AG09309 (cell line): ENCODE data around the gene SERHL2.
"Not testable (repeated sequence)": the region's sequence is repeated elsewhere in the genome, so short reads cannot be mapped to it uniquely, and the experiment has no call there.

Experiments used
- DNase-seq: peaks from one replicate; pipeline ENCODE4 v3.0.0-alpha.2; 2010; ENCODE audit warnings: low read depth
- H3K4me3 ChIP-seq: 2 replicates; pipeline ENCODE4 v1.5.1; 2011; ENCODE audit warnings: mild to moderate bottlenecking, low read depth, low read length, moderate library complexity; ENCODE audit not compliant: control insufficient read depth
- TF ChIP-seq, protein P1 (sequence below): IDR thresholded peaks from 2 replicates; pipeline ENCODE4 v1.5.1; 2011; ENCODE audit warnings: mild to moderate bottlenecking, low read depth, low read length, inconsistent platforms; ENCODE audit not compliant: insufficient read depth, control insufficient read depth; ENCODE audit errors: missing control alignments

SERHL2 gene

DNA sequence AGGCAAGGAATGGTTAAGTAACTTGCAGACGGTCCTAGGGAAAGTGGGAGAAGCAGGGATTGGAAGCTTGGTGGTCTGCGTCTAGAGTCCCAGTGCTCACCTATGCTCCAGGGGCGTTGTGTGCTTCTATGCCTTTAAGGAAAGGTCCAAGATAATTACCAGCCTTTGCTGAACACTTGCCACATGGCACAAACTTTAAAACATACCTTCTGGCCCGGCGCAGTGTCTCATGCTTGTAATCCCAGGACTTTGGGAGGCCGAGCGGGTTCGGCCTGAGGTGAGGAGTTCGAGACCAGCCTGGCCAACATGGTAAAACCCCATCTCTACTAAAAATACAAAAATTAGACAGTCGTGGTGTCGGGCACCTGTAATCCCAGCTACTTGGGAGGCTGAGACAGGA, 58.6 kb downstream of the SERHL2 start:
- TF ChIP-seq, protein P1, sequence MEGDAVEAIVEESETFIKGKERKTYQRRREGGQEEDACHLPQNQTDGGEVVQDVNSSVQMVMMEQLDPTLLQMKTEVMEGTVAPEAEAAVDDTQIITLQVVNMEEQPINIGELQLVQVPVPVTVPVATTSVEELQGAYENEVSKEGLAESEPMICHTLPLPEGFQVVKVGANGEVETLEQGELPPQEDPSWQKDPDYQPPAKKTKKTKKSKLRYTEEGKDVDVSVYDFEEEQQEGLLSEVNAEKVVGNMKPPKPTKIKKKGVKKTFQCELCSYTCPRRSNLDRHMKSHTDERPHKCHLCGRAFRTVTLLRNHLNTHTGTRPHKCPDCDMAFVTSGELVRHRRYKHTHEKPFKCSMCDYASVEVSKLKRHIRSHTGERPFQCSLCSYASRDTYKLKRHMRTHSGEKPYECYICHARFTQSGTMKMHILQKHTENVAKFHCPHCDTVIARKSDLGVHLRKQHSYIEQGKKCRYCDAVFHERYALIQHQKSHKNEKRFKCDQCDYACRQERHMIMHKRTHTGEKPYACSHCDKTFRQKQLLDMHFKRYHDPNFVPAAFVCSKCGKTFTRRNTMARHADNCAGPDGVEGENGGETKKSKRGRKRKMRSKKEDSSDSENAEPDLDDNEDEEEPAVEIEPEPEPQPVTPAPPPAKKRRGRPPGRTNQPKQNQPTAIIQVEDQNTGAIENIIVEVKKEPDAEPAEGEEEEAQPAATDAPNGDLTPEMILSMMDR = no peak
- DNase-seq = no peak
- H3K4me3 ChIP-seq = no peak overlapping the region

DNA sequence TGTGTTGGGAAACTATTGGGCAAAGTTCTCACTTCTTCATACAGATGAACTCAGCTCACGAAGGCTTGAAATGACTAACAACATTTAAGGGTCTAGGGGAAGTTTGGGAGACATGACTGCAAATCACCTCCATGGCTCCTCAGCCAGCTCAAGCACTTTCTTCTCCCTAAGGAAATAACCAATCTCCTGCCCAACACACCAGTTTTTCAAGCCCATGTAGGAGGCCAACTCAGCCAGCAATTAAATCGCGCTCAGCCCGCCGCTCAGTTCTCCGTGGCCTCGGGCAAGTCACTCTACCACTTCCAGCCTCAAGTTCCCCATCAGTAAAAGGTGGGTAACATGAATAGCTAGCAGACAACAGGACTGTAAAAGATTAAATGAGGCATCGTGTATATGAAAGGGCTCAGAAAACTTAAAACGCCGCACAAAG, 60.1 kb downstream of the SERHL2 start:
- DNase-seq = no peak

DNA sequence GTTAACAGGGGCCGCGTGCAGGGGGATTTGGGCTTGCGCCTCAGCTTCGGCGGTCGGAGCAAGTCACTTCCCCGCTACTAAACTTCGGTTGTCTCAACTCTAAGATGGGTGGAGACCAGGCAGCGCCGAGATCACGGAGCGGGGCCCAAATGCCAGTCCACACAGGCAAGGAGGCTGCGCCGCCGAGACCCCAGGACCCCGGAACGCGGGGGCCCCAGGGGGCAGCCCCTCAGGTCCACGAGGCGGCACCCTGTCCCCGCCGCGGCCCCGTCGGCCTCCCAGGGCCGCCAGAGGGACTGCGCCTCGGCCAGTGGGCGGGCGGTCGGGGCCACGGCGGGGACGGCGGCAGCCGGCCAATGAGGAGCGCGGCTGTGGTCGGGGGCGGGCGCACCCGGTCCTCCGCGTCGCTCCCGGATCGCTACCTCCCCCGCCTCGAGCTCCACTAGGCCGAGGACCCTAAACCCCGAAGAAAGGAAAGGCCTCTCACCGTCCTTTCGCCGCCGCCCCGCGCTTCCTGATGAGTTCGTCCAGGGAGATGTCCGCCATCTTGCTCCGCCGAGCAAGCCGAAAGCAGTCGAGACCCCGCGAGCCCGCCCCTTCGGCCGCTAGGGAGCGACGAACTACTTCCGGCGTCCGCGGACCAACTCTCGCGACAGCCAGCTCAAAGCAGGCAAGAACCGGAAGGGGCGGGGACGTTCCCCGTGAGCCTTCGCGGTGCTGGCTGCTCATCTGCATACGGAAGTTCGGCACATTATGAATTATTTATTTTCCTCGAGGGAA, 60.7 kb downstream of the SERHL2 start, which contains the start of gene POLDIP3:
POLDIP3 (minus strand) TSS at position 572 of the 780 bp plus-strand sequence; CDS start at position 546, 26 bp downstream.
- H3K4me3 ChIP-seq = peak within 1 kb of the TSS; percentile 69
- TF ChIP-seq, protein P1 = peak; percentile 35
- DNase-seq = peak; percentile 93

More for the DNA sequence above, 60.1 kb downstream of the SERHL2 start:
- TF ChIP-seq, protein P1 = no peak
- peak overlapping the region; percentile 69 for H3K4me3 ChIP-seq

DNA sequence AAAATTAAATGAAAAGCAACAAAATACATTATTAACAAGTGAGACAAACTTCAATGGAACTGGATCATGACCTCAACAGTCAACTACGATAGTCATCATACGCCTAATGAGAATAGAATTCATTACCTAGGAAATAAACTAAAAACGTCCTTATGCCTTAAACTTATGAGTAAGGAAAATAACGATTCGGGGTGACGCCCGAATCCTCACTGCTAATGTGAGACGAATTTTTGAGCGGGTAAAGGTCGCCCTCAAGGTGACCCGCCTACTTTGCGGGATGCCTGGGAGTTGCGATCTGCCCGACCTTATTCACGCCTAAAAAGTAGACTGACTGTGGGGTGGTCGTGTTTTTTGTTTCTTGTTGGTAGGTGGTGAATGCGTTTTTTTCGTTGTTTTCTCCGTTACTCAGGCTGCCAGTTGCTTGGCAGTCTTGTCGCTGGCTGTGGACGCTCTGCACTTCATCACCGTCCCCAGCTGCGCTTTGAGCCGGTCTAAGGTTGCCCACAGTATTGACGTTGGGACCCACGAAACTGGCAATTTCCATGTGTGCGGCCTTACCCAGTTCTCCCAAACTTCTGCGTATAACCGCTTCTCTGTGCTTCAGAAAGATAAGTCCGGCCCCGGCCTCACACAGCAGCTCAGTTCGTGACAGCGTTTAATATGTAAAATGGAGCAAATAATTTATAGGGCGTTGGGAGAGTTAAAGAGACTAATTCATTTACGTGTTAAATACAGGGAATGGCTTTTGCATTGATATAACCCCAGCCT, 61.5 kb downstream of the SERHL2 start:
- no peak overlapping the region for H3K4me3 ChIP-seq
- TF ChIP-seq, protein P1 = no peak
- peak; percentile 94 for DNase-seq

DNA sequence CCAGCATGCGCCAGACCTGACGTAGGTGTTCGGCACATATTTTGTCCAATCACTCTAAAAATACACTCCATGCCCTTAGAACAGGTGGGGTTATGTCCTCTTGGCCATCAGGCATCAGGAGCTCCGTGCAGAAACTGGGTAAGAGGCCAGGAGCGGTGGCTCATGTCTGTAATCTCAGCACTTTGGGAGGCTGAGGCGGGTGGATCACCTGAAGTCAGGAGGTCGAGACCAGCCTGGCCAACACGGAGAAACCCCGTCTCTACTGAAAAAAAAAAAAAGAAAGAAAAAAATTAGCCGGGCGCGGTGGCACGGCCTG, 62.1 kb downstream of the SERHL2 start:
- H3K4me3 ChIP-seq, DNase-seq: not testable (repeated sequence)

DNA sequence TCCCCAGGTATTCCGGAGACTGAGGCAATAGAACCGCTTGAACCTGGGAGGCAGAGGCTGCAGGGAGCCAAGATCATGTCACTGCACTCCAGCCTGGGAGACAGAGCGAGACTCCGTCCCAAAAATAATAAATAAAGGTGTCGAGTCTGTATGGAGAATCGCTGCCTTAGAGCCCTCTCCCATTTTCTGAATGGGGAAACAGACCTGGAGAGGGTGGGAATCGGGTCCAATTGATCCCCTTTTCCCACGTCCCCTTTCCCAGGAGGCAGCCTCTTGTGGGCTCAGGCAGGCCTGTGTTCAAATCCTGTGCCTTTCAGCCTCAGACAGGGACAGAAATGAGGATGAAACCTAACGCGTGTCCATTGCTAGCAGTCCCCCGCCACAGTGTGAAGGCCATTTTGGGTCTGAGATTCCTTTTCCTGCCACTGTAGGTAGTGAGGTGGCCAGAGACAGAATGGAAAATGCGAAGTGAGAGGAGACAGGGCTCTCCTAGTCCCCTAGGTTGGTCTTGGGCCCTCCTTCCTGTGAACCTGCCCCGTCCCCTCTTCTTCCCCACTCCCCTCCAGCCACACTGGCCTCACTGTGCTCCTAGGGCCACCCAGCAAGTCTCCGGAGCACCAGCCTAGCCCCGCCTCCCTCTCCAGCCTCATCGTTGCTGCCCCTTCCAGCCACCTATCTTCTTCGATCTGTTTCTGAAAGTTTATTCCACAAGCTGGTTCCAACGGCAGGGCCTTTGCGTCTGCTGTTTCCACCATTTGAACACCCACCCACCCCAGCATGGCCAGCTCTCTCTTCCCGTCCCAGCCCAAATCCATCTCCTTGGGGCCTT, 63.6 kb downstream of the SERHL2 start:
- TF ChIP-seq, protein P1 = no peak
- no peak for DNase-seq
- no peak overlapping the region for H3K4me3 ChIP-seq
